ENCODE data around the gene ZMYM2. TPM values are rescaled to one million over a fixed set of nuclear protein-coding genes. Genes with fewer than 3 reads are reported as not detected.
A peak's percentile ranks its signal among the peaks of the same experiment; 100 is the strongest.
"Not testable (repeated sequence)": the region's sequence is repeated elsewhere in the genome, so short reads cannot be mapped to it uniquely, and the experiment has no call there.

Gene ZMYM2
- total RNA-seq, 2 experiments from 2014 or later = 52.7 to 58.5 TPM

GRCh38 chr13:20006206-20006605, 47.7 kb downstream of the ZMYM2 start:
- DNase-seq = no peak
- H3K4me1 Mint-ChIP-seq = peaks cover 8% of the 10 kb centered on the region
- no peaks in the 10 kb centered on the region for H3K27me3 Mint-ChIP-seq
- no peak overlapping the region for H3K4me3 Mint-ChIP-seq
- no peak overlapping the region for H3K27ac Mint-ChIP-seq
- H3K9me3 Mint-ChIP-seq = peaks cover 1% of the 10 kb centered on the region
- peaks cover 38% of the 10 kb centered on the region for H3K36me3 Mint-ChIP-seq

GRCh38 chr13:20015763-20016162, 57.2 kb downstream of the ZMYM2 start:
- H3K4me1 Mint-ChIP-seq = peaks cover 28% of the 10 kb centered on the region
- H3K27ac Mint-ChIP-seq = no peak overlapping the region
- peaks cover 81% of the 10 kb centered on the region for H3K36me3 Mint-ChIP-seq
- no peaks in the 10 kb centered on the region for H3K27me3 Mint-ChIP-seq
- no peak for DNase-seq
- H3K4me3 Mint-ChIP-seq = no peak overlapping the region
- peaks cover 38% of the 10 kb centered on the region for H3K9me3 Mint-ChIP-seq

- H3K36me3 Mint-ChIP-seq = peaks cover 83% of the 10 kb centered on the region
- H3K9me3 Mint-ChIP-seq = peaks cover 38% of the 10 kb centered on the region
- H3K4me3 Mint-ChIP-seq = no peak overlapping the region
- no peak overlapping the region for H3K27ac Mint-ChIP-seq
- peaks cover 36% of the 10 kb centered on the region for H3K4me1 Mint-ChIP-seq
- no peaks in the 10 kb centered on the region for H3K27me3 Mint-ChIP-seq
- no peak for DNase-seq
Observed at GRCh38 chr13:20016649-20017364, 58.3 kb downstream of the ZMYM2 start.

- H3K36me3 Mint-ChIP-seq = peaks cover 83% of the 10 kb centered on the region
- peak overlapping the region; percentile 45 for H3K27ac Mint-ChIP-seq
- H3K9me3 Mint-ChIP-seq = peaks cover 38% of the 10 kb centered on the region
- peaks cover 39% of the 10 kb centered on the region for H3K4me1 Mint-ChIP-seq
- no peak overlapping the region for H3K4me3 Mint-ChIP-seq
- H3K27me3 Mint-ChIP-seq = no peaks in the 10 kb centered on the region
- no peak for DNase-seq
Observed at GRCh38 chr13:20017365-20017711, 58.8 kb downstream of the ZMYM2 start.

- H3K27ac Mint-ChIP-seq = no peak overlapping the region
- H3K36me3 Mint-ChIP-seq = peaks cover 67% of the 10 kb centered on the region
- no peak overlapping the region for H3K4me3 Mint-ChIP-seq
- DNase-seq = no peak
- H3K9me3 Mint-ChIP-seq = peaks cover 29% of the 10 kb centered on the region
- H3K27me3 Mint-ChIP-seq = no peaks in the 10 kb centered on the region
- H3K4me1 Mint-ChIP-seq = peaks cover 31% of the 10 kb centered on the region
Observed at GRCh38 chr13:20019043-20019442, 60.5 kb downstream of the ZMYM2 start.

GRCh38 chr13:20024702-20025101, 66.2 kb downstream of the ZMYM2 start:
- no peaks in the 10 kb centered on the region for H3K27me3 Mint-ChIP-seq

GRCh38 chr13:20028953-20029352, 70.4 kb downstream of the ZMYM2 start:
- Mint-ChIP-seq H3K27ac (no peak overlapping the region), H3K36me3 (peaks cover 23% of the 10 kb centered on the region), H3K27me3 (no peaks in the 10 kb centered on the region), H3K4me3 (no peak overlapping the region), H3K9me3 (no peaks in the 10 kb centered on the region), H3K4me1 (peaks cover 2% of the 10 kb centered on the region)
- no peak for DNase-seq

More at GRCh38 chr13:20024702-20025101, 66.2 kb downstream of the ZMYM2 start:
- DNase-seq = no peak
- H3K4me3 Mint-ChIP-seq = no peak overlapping the region
- peaks cover 28% of the 10 kb centered on the region for H3K36me3 Mint-ChIP-seq
- no peaks in the 10 kb centered on the region for H3K9me3 Mint-ChIP-seq
- H3K27ac Mint-ChIP-seq = no peak overlapping the region
- peaks cover 18% of the 10 kb centered on the region for H3K4me1 Mint-ChIP-seq

GRCh38 chr13:20033486-20033885, 75.0 kb downstream of the ZMYM2 start:
- H3K27ac Mint-ChIP-seq = no peak overlapping the region
- peaks cover 3% of the 10 kb centered on the region for H3K9me3 Mint-ChIP-seq
- DNase-seq = no peak
- no peaks in the 10 kb centered on the region for H3K27me3 Mint-ChIP-seq
- H3K4me3 Mint-ChIP-seq = no peak overlapping the region
- H3K4me1 Mint-ChIP-seq = peaks cover 10% of the 10 kb centered on the region
- H3K36me3 Mint-ChIP-seq = peaks cover 41% of the 10 kb centered on the region

GRCh38 chr13:20035130-20035529, 76.6 kb downstream of the ZMYM2 start:
- H3K36me3 Mint-ChIP-seq = peaks cover 57% of the 10 kb centered on the region
- H3K9me3 Mint-ChIP-seq = peaks cover 4% of the 10 kb centered on the region
- no peak overlapping the region for H3K27ac Mint-ChIP-seq
- H3K4me1 Mint-ChIP-seq = peaks cover 13% of the 10 kb centered on the region
- no peak overlapping the region for H3K4me3 Mint-ChIP-seq
- H3K27me3 Mint-ChIP-seq = no peaks in the 10 kb centered on the region
- no peak for DNase-seq

GRCh38 chr13:20037908-20038307, 79.4 kb downstream of the ZMYM2 start:
- Mint-ChIP-seq H3K4me1 (peaks cover 28% of the 10 kb centered on the region), H3K4me3 (no peak overlapping the region), H3K9me3 (peaks cover 9% of the 10 kb centered on the region), H3K36me3 (peaks cover 71% of the 10 kb centered on the region), H3K27me3 (no peaks in the 10 kb centered on the region), H3K27ac (no peak overlapping the region)
- no peak for DNase-seq

GRCh38 chr13:20042603-20043002, 84.1 kb downstream of the ZMYM2 start:
- H3K36me3 Mint-ChIP-seq = peaks cover 63% of the 10 kb centered on the region
- not testable (repeated sequence) for H3K27ac Mint-ChIP-seq, H3K4me3 Mint-ChIP-seq, H3K9me3 Mint-ChIP-seq, DNase-seq, H3K27me3 Mint-ChIP-seq
- peaks cover 23% of the 10 kb centered on the region for H3K4me1 Mint-ChIP-seq

GRCh38 chr13:20043207-20043925, 84.8 kb downstream of the ZMYM2 start:
- Mint-ChIP-seq H3K9me3 (peaks cover 7% of the 10 kb centered on the region), H3K36me3 (peaks cover 56% of the 10 kb centered on the region), H3K27ac (no peak overlapping the region), H3K27me3 (no peaks in the 10 kb centered on the region), H3K4me3 (no peak overlapping the region), H3K4me1 (peaks cover 25% of the 10 kb centered on the region)
- no peak for DNase-seq

- peaks cover 27% of the 10 kb centered on the region for H3K4me1 Mint-ChIP-seq
- no peak for DNase-seq
- no peaks in the 10 kb centered on the region for H3K27me3 Mint-ChIP-seq
- peaks cover 54% of the 10 kb centered on the region for H3K36me3 Mint-ChIP-seq
- H3K9me3 Mint-ChIP-seq = peaks cover 5% of the 10 kb centered on the region
- H3K27ac Mint-ChIP-seq = no peak overlapping the region
- no peak overlapping the region for H3K4me3 Mint-ChIP-seq
Observed at GRCh38 chr13:20044086-20044485, 85.6 kb downstream of the ZMYM2 start.

GRCh38 chr13:20045950-20046548, 87.5 kb downstream of the ZMYM2 start:
- H3K27me3 Mint-ChIP-seq = no peaks in the 10 kb centered on the region
- H3K36me3 Mint-ChIP-seq = peaks cover 37% of the 10 kb centered on the region
- no peak overlapping the region for H3K4me3 Mint-ChIP-seq
- H3K4me1 Mint-ChIP-seq = peaks cover 31% of the 10 kb centered on the region
- no peaks in the 10 kb centered on the region for H3K9me3 Mint-ChIP-seq
- H3K27ac Mint-ChIP-seq = no peak overlapping the region
- no peak for DNase-seq

- Mint-ChIP-seq H3K4me1 (peaks cover 24% of the 10 kb centered on the region), H3K27me3 (no peaks in the 10 kb centered on the region), H3K36me3 (peaks cover 25% of the 10 kb centered on the region), H3K4me3 (peak overlapping the region; percentile 58), H3K9me3 (no peaks in the 10 kb centered on the region), H3K27ac (peak overlapping the region; percentile 82)
- DNase-seq = no peak
Observed at GRCh38 chr13:20049558-20050473, 91.3 kb downstream of the ZMYM2 start.
